Mesendoderm (in vitro differentiated cells): ENCODE measurements around the gene BTBD7.

Experiments
- DNase-seq: peaks from one replicate; pipeline ENCODE4 v3.0.0; 2013
- H2AK5ac ChIP-seq: 2 replicates; pipeline ENCODE4 v1.6.1; 2013; ENCODE audit warnings: low read length, inconsistent platforms
- H2BK120ac ChIP-seq: 2 replicates; pipeline ENCODE4 v1.6.1; 2013; ENCODE audit warnings: low read depth, mild to moderate bottlenecking, low read length, moderate library complexity, mixed read lengths
- H2BK15ac ChIP-seq: replicated peaks from 2 replicates; pipeline ENCODE4 v1.6.1; 2013; ENCODE audit warnings: low read depth, mild to moderate bottlenecking, moderate library complexity
- H2BK5ac ChIP-seq: 2 replicates; pipeline ENCODE4 v1.6.1; 2013; ENCODE audit warnings: low read length, inconsistent platforms
- H3K18ac ChIP-seq: 2 replicates; pipeline ENCODE4 v1.6.1; 2013; ENCODE audit warnings: mild to moderate bottlenecking, low read length, mixed read lengths
- H3K23ac ChIP-seq: one replicate; pipeline ENCODE4 v1.6.1; 2013; ENCODE audit warnings: low read length
- H3K27ac ChIP-seq: 2 replicates; pipeline ENCODE4 v1.5.1; 2013; ENCODE audit warnings: low read depth, mild to moderate bottlenecking, inconsistent platforms, low read length, moderate library complexity
- H3K27me3 ChIP-seq: 2 replicates; pipeline ENCODE4 v1.6.1; 2013; ENCODE audit warnings: low read length, control low read depth, mild to moderate bottlenecking, inconsistent platforms; ENCODE audit not compliant: insufficient read depth, poor library complexity
- H3K36me3 ChIP-seq: 2 replicates; pipeline ENCODE4 v1.6.1; 2013; ENCODE audit warnings: low read length, inconsistent platforms; ENCODE audit not compliant: control insufficient read depth, insufficient read depth
- H3K4ac ChIP-seq: one replicate; pipeline ENCODE4 v1.6.1; 2013; ENCODE audit warnings: low read depth, mild to moderate bottlenecking, low read length, moderate library complexity
- H3K4me1 ChIP-seq: 2 replicates; pipeline ENCODE4 v1.6.1; 2013; ENCODE audit warnings: low read depth, low read length, inconsistent platforms; ENCODE audit not compliant: control insufficient read depth
- H3K4me2 ChIP-seq: 2 replicates; pipeline ENCODE4 v1.6.1; 2013; ENCODE audit warnings: low read length
- H3K4me3 ChIP-seq: 2 replicates; pipeline ENCODE4 v1.5.1; 2013; ENCODE audit warnings: mild to moderate bottlenecking, low read length
- H3K56ac ChIP-seq: one replicate; pipeline ENCODE4 v1.6.1; 2013; ENCODE audit warnings: low read length
- H3K79me1 ChIP-seq: 2 replicates; pipeline ENCODE4 v1.6.1; 2013; ENCODE audit warnings: low read length, inconsistent platforms
- H3K79me2 ChIP-seq: 2 replicates; pipeline ENCODE4 v1.6.1; 2013; ENCODE audit warnings: mild to moderate bottlenecking, low read length; ENCODE audit not compliant: control insufficient read depth, insufficient read depth
- H3K9ac ChIP-seq: 2 replicates; pipeline ENCODE4 v1.6.1; 2013; ENCODE audit warnings: low read length, inconsistent platforms
- H4K5ac ChIP-seq: one replicate; pipeline ENCODE4 v1.6.1; 2013; ENCODE audit warnings: low read length
- H4K8ac ChIP-seq: one replicate; pipeline ENCODE4 v1.6.1; 2013; ENCODE audit warnings: low read depth, mild to moderate bottlenecking, control low read depth, low read length, moderate library complexity
- WGBS: extraction: QIAGEN DNeasy Blood & Tissue Kit; methylation state at CpG from one replicate; pipeline ENCODE4 v1.1.7; 2013; ENCODE audit warnings: low lambda C conversion rate, missing lambda C conversion rate; ENCODE audit not compliant: insufficient coverage; ENCODE audit errors: extremely low coverage; 5-methylcytosine and 5-hydroxymethylcytosine counted together

Gene BTBD7

DNA sequence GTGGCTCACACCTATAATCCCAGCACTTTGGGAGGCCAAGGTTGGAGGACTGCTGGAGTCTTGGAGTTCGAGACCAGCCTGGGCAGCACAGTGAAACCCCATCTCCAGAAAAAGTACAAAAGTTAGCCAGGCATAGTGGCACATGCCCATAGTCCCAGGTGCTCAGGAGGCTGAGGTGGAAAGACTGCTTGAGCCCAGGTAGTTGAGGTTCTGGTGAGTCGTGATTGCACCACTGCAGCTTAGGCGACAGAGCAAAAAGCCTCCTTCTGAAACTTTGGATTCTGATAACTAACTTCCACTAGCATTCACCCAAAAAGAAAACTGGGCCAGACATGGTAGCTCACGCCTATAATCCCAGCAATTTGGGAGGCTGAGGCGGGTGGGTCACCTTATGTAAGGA is 6.6 kb downstream of the BTBD7 start:
- no peak overlapping the region for H3K4me3 ChIP-seq
- no peak overlapping the region for H2AK5ac ChIP-seq
- peaks cover 14% of the 10 kb centered on the region for H3K79me1 ChIP-seq
- H3K79me2 ChIP-seq, result peaks cover 80% of the 10 kb centered on the region
- H3K27me3 ChIP-seq, result no peaks in the 10 kb centered on the region
- no peak overlapping the region for H3K18ac ChIP-seq
- H3K4me2 ChIP-seq, result no peak overlapping the region
- no peak overlapping the region for H4K5ac ChIP-seq
- no peaks in the 10 kb centered on the region for H3K4me1 ChIP-seq
- no peak overlapping the region for H3K9ac ChIP-seq
- no peak overlapping the region for H3K23ac ChIP-seq
- H3K27ac ChIP-seq, result no peak overlapping the region
- H3K36me3 ChIP-seq, result no peaks in the 10 kb centered on the region
- no peak overlapping the region for H2BK5ac ChIP-seq
- no CpG with 5 or more reads among the region's 5 CpGs for WGBS
- DNase-seq, result no peak
- H2BK15ac ChIP-seq, result no peak overlapping the region
- no peak overlapping the region for H4K8ac ChIP-seq
- no peak overlapping the region for H3K56ac ChIP-seq
- H2BK120ac ChIP-seq, result no peak overlapping the region
- H3K4ac ChIP-seq, result no peak overlapping the region

- no peak overlapping the region for H3K4me3 ChIP-seq
- no peak overlapping the region for H2BK5ac ChIP-seq
- H2BK120ac ChIP-seq, result no peak overlapping the region
- peaks cover 14% of the 10 kb centered on the region for H3K79me1 ChIP-seq
- no peak overlapping the region for H2AK5ac ChIP-seq
- H3K27me3 ChIP-seq, result no peaks in the 10 kb centered on the region
- no peaks in the 10 kb centered on the region for H3K36me3 ChIP-seq
- no peak overlapping the region for H3K23ac ChIP-seq
- H3K9ac ChIP-seq, result no peak overlapping the region
- H3K56ac ChIP-seq, result no peak overlapping the region
- no peak overlapping the region for H4K5ac ChIP-seq
- peaks cover 2% of the 10 kb centered on the region for H3K4me1 ChIP-seq
- no peak overlapping the region for H3K4ac ChIP-seq
- no peak overlapping the region for H4K8ac ChIP-seq
- no peak for DNase-seq
- no peak overlapping the region for H2BK15ac ChIP-seq
- H3K4me2 ChIP-seq, result no peak overlapping the region
- WGBS, result no CpG with 5 or more reads among the region's 4 CpGs
- H3K79me2 ChIP-seq, result peaks cover 70% of the 10 kb centered on the region
- no peak overlapping the region for H3K18ac ChIP-seq
- no peak overlapping the region for H3K27ac ChIP-seq
These were observed 9.1 kb downstream of the BTBD7 start for GRCh38 chr14:93323600-93324174.

- Histone ChIP-seq H4K8ac (no peak overlapping the region), H2AK5ac (no peak overlapping the region), H3K79me1 (peaks cover 14% of the 10 kb centered on the region), H3K4me3 (no peak overlapping the region), H3K4me2 (no peak overlapping the region), H4K5ac (no peak overlapping the region), H3K56ac (no peak overlapping the region), H3K27ac (no peak overlapping the region), H3K9ac (no peak overlapping the region), H3K4me1 (peaks cover 2% of the 10 kb centered on the region), H3K4ac (no peak overlapping the region), H3K18ac (no peak overlapping the region), H3K36me3 (no peaks in the 10 kb centered on the region), H2BK15ac (no peak overlapping the region), H3K27me3 (no peaks in the 10 kb centered on the region), H2BK120ac (peak overlapping the region; percentile 4), H3K23ac (no peak overlapping the region), H2BK5ac (no peak overlapping the region), H3K79me2 (peaks cover 65% of the 10 kb centered on the region)
- no CpG with 5 or more reads among the region's 5 CpGs for WGBS
- no peak for DNase-seq
These were observed 9.8 kb downstream of the BTBD7 start for GRCh38 chr14:93322929-93323599.

DNA sequence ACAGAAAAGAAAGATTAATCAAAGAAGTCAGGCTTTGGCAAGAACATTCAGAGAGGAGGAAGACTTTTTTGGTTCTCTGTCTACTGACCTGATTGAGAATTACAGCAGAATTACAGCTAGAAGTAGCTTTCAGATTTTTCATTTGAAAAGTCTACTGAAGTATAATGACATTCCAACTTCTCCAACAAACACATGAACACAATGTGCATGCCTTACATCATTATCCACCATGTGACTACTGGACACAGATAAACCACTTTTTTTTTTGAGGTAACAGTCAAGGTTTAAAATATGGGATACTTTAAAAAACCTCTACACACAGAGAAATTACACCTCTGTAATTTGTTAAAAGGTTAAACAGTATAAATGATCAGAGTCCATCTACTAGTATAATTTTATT is 12.3 kb downstream of the BTBD7 start:
- no peak overlapping the region for H3K4me2 ChIP-seq
- H3K18ac ChIP-seq, result no peak overlapping the region
- H3K4me3 ChIP-seq, result no peak overlapping the region
- H2BK15ac ChIP-seq, result no peak overlapping the region
- peaks cover 12% of the 10 kb centered on the region for H3K79me1 ChIP-seq
- H3K56ac ChIP-seq, result no peak overlapping the region
- no peak overlapping the region for H2AK5ac ChIP-seq
- H2BK120ac ChIP-seq, result no peak overlapping the region
- H3K27ac ChIP-seq, result no peak overlapping the region
- H3K4me1 ChIP-seq, result peaks cover 2% of the 10 kb centered on the region
- no peak overlapping the region for H4K8ac ChIP-seq
- DNase-seq, result no peak
- H3K9ac ChIP-seq, result no peak overlapping the region
- no peak overlapping the region for H3K4ac ChIP-seq
- H3K23ac ChIP-seq, result no peak overlapping the region
- peaks cover 61% of the 10 kb centered on the region for H3K79me2 ChIP-seq
- H4K5ac ChIP-seq, result no peak overlapping the region
- H2BK5ac ChIP-seq, result no peak overlapping the region
- H3K36me3 ChIP-seq, result no peaks in the 10 kb centered on the region
- H3K27me3 ChIP-seq, result no peaks in the 10 kb centered on the region

GRCh38 chr14:93319958-93320357 is 12.9 kb downstream of the BTBD7 start:
- no CpG with 5 or more reads among the region's 1 CpG for WGBS
- Histone ChIP-seq H2BK120ac (no peak overlapping the region), H4K8ac (no peak overlapping the region), H3K27me3 (no peaks in the 10 kb centered on the region), H3K27ac (no peak overlapping the region), H3K4ac (no peak overlapping the region), H3K36me3 (no peaks in the 10 kb centered on the region), H3K79me2 (peaks cover 55% of the 10 kb centered on the region), H3K4me1 (peaks cover 2% of the 10 kb centered on the region), H3K56ac (peak overlapping the region; percentile 2), H4K5ac (no peak overlapping the region), H3K18ac (no peak overlapping the region), H2AK5ac (no peak overlapping the region), H3K4me2 (no peak overlapping the region), H3K4me3 (no peak overlapping the region), H3K9ac (no peak overlapping the region), H3K23ac (no peak overlapping the region), H2BK5ac (no peak overlapping the region), H3K79me1 (peaks cover 12% of the 10 kb centered on the region), H2BK15ac (no peak overlapping the region)
- no peak for DNase-seq

DNA sequence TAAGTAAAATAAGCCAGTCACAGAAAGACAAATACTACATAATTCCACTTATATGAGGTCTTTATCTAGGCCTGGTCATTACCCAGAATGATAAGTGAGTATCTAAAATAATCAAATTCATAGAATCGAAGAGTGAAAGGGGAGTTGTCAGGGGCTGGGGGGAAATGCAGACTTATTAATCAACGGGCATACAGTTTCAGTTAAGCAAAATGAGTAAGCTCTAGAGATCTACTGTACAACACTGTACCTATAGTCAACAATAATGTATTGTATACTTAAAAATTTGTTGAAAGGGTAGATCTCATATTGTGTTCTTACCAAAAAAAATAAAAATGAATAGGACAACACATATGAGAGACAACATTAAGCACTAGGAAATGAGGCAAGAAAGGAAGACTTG is 13.3 kb downstream of the BTBD7 start:
- H3K9ac ChIP-seq, result no peak overlapping the region
- H2BK120ac ChIP-seq, result no peak overlapping the region
- H3K36me3 ChIP-seq, result no peaks in the 10 kb centered on the region
- no peak overlapping the region for H3K23ac ChIP-seq
- H2BK15ac ChIP-seq, result no peak overlapping the region
- no peak overlapping the region for H3K4me2 ChIP-seq
- no peak overlapping the region for H2BK5ac ChIP-seq
- no peak overlapping the region for H3K4ac ChIP-seq
- H3K4me3 ChIP-seq, result no peak overlapping the region
- H3K27ac ChIP-seq, result no peak overlapping the region
- H3K4me1 ChIP-seq, result peaks cover 2% of the 10 kb centered on the region
- H3K27me3 ChIP-seq, result no peaks in the 10 kb centered on the region
- H3K79me1 ChIP-seq, result peaks cover 9% of the 10 kb centered on the region
- DNase-seq, result no peak
- no peak overlapping the region for H3K56ac ChIP-seq
- H2AK5ac ChIP-seq, result no peak overlapping the region
- no peak overlapping the region for H4K8ac ChIP-seq
- no CpG with 5 or more reads among the region's 2 CpGs for WGBS
- peaks cover 51% of the 10 kb centered on the region for H3K79me2 ChIP-seq
- no peak overlapping the region for H4K5ac ChIP-seq
- H3K18ac ChIP-seq, result no peak overlapping the region
